Measurements from ENCODE around the gene CBX3.
"Not testable (repeated sequence)": the region's sequence is repeated elsewhere in the genome, so short reads cannot be mapped to it uniquely, and the experiment has no call there.

CBX3 gene

GRCh38 chr7:26160896-26161295 is 40.6 kb upstream of the CBX3 start:
- Histone ChIP-seq H3K4me3 (ENCODE audit: insufficient read depth, low read length, poor library complexity, severe bottlenecking) (no peak overlapping the region), H3K79me2 (ENCODE audit: insufficient read depth, low read length) (no peaks in the 10 kb centered on the region), H3K27ac (ENCODE audit: low read depth, low read length) (no peak overlapping the region), H4K20me1 (ENCODE audit: low read depth, low read length) (no peaks in the 10 kb centered on the region), H3F3A (ENCODE audit: insufficient read depth) (0 out of 2 replicates have a peak, but pooled peaks cover 4% of the 10 kb centered on the region), H3K9me2 (replicated peaks; ENCODE audit: insufficient read depth, low read length) (no peaks in the 10 kb centered on the region), H3K9ac (ENCODE audit: low read length) (no peak overlapping the region), H3K27me3 (ENCODE audit: low read length) (no peaks in the 10 kb centered on the region), H2AFZ (ENCODE audit: low read depth, low read length, severe bottlenecking) (no peak overlapping the region), H3K9me3 (ENCODE audit: insufficient read depth, low read length) (no peaks in the 10 kb centered on the region), H3K4me2 (ENCODE audit: low read depth, low read length, poor library complexity, severe bottlenecking) (no peak overlapping the region), H3K36me3 (ENCODE audit: low read length) (no peaks in the 10 kb centered on the region)
- TF ChIP-seq EZH2phosphoT487 (conservative IDR thresholded peaks at IDR 0.05; ENCODE audit: low read length), result no peak
- no peak for TF ChIP-seq CTCF (IDR thresholded peaks at IDR 0.05; ENCODE audit: insufficient read depth, low read length, poor library complexity, severe bottlenecking)

- H3K4me2 ChIP-seq (ENCODE audit: low read depth, low read length, poor library complexity, severe bottlenecking), result no peak overlapping the region
- no peak overlapping the region for H3K9ac ChIP-seq (ENCODE audit: low read length)
- H3K27ac ChIP-seq (ENCODE audit: low read depth, low read length), result no peak overlapping the region
- H3K36me3 ChIP-seq (ENCODE audit: low read length), result no peaks in the 10 kb centered on the region
- 0 out of 2 replicates have a peak, but pooled peaks cover under 1% of the 10 kb centered on the region for H3F3A ChIP-seq (ENCODE audit: insufficient read depth)
- H3K9me2 ChIP-seq (replicated peaks; ENCODE audit: insufficient read depth, low read length), result no peaks in the 10 kb centered on the region
- no peaks in the 10 kb centered on the region for H3K9me3 ChIP-seq (ENCODE audit: insufficient read depth, low read length)
- no peak for TF ChIP-seq CTCF (IDR thresholded peaks at IDR 0.05; ENCODE audit: insufficient read depth, low read length, poor library complexity, severe bottlenecking)
- no peaks in the 10 kb centered on the region for H4K20me1 ChIP-seq (ENCODE audit: low read depth, low read length)
- H3K79me2 ChIP-seq (ENCODE audit: insufficient read depth, low read length), result no peaks in the 10 kb centered on the region
- no peak overlapping the region for H2AFZ ChIP-seq (ENCODE audit: low read depth, low read length, severe bottlenecking)
- no peaks in the 10 kb centered on the region for H3K27me3 ChIP-seq (ENCODE audit: low read length)
- no peak overlapping the region for H3K4me3 ChIP-seq (ENCODE audit: insufficient read depth, low read length, poor library complexity, severe bottlenecking)
These were observed 39.1 kb upstream of the CBX3 start for GRCh38 chr7:26162431-26162830.

GRCh38 chr7:26163804-26164203 is 37.7 kb upstream of the CBX3 start:
- H4K20me1 ChIP-seq (ENCODE audit: low read depth, low read length); H3K79me2 ChIP-seq (ENCODE audit: insufficient read depth, low read length); H3K4me2 ChIP-seq (ENCODE audit: low read depth, low read length, poor library complexity, severe bottlenecking); H3K4me3 ChIP-seq (ENCODE audit: insufficient read depth, low read length, poor library complexity, severe bottlenecking); H3F3A ChIP-seq (ENCODE audit: insufficient read depth); H3K9ac ChIP-seq (ENCODE audit: low read length); H3K36me3 ChIP-seq (ENCODE audit: low read length); H3K27me3 ChIP-seq (ENCODE audit: low read length); H3K9me2 ChIP-seq (replicated peaks; ENCODE audit: insufficient read depth, low read length); H3K27ac ChIP-seq (ENCODE audit: low read depth, low read length); H2AFZ ChIP-seq (ENCODE audit: low read depth, low read length, severe bottlenecking); H3K9me3 ChIP-seq (ENCODE audit: insufficient read depth, low read length): not testable (repeated sequence)

- Histone ChIP-seq H3K4me2 (ENCODE audit: low read depth, low read length, poor library complexity, severe bottlenecking) (no peak overlapping the region), H3F3A (ENCODE audit: insufficient read depth) (0 out of 2 replicates have a peak, but pooled peaks cover 3% of the 10 kb centered on the region), H4K20me1 (ENCODE audit: low read depth, low read length) (no peaks in the 10 kb centered on the region), H3K9me3 (ENCODE audit: insufficient read depth, low read length) (no peaks in the 10 kb centered on the region), H3K27me3 (ENCODE audit: low read length) (no peaks in the 10 kb centered on the region), H3K36me3 (ENCODE audit: low read length) (no peaks in the 10 kb centered on the region), H3K9me2 (replicated peaks; ENCODE audit: insufficient read depth, low read length) (no peaks in the 10 kb centered on the region), H3K4me3 (ENCODE audit: insufficient read depth, low read length, poor library complexity, severe bottlenecking) (no peak overlapping the region), H3K27ac (ENCODE audit: low read depth, low read length) (no peak overlapping the region), H3K9ac (ENCODE audit: low read length) (no peak overlapping the region), H3K79me2 (ENCODE audit: insufficient read depth, low read length) (no peaks in the 10 kb centered on the region), H2AFZ (ENCODE audit: low read depth, low read length, severe bottlenecking) (no peak overlapping the region)
- TF ChIP-seq EZH2phosphoT487 (conservative IDR thresholded peaks at IDR 0.05; ENCODE audit: low read length) (no peak), CTCF (IDR thresholded peaks at IDR 0.05; ENCODE audit: insufficient read depth, low read length, poor library complexity, severe bottlenecking) (no peak)
These were observed 35.4 kb upstream of the CBX3 start for GRCh38 chr7:26165950-26166683.

All from SU-DHL-6 (cell line).